ENCODE measurements around the gene USP4. TPM values are rescaled to one million over a fixed set of nuclear protein-coding genes. Genes with fewer than 3 reads are reported as not detected.
A peak's percentile ranks its signal among the peaks of the same experiment; 100 is the strongest.
"Not testable (repeated sequence)": the region's sequence is repeated elsewhere in the genome, so short reads cannot be mapped to it uniquely, and the experiment has no call there.

Gene USP4
- total and polyA plus RNA-seq, 8 donors, result 57.7 to 77.1 (median 73.0) TPM

GRCh38 chr3:49351521-49352011, 11.7 kb upstream of the USP4 start:
- H3K27me3 ChIP-seq, result no peaks in the 10 kb centered on the region
- H3K27ac ChIP-seq, result peak overlapping the region; percentile 86 to 90
- TF ChIP-seq, protein P1, sequence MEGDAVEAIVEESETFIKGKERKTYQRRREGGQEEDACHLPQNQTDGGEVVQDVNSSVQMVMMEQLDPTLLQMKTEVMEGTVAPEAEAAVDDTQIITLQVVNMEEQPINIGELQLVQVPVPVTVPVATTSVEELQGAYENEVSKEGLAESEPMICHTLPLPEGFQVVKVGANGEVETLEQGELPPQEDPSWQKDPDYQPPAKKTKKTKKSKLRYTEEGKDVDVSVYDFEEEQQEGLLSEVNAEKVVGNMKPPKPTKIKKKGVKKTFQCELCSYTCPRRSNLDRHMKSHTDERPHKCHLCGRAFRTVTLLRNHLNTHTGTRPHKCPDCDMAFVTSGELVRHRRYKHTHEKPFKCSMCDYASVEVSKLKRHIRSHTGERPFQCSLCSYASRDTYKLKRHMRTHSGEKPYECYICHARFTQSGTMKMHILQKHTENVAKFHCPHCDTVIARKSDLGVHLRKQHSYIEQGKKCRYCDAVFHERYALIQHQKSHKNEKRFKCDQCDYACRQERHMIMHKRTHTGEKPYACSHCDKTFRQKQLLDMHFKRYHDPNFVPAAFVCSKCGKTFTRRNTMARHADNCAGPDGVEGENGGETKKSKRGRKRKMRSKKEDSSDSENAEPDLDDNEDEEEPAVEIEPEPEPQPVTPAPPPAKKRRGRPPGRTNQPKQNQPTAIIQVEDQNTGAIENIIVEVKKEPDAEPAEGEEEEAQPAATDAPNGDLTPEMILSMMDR (IDR thresholded peaks at IDR 0.05), result no peak
- intact Hi-C loops (cut with DNase I), result no loop called here
- H3K4me3 ChIP-seq, result no peak overlapping the region
- H3K4me1 ChIP-seq, result peaks cover 33 to 93% of the 10 kb centered on the region in 2 donors
- H3K9me3 ChIP-seq, result no peaks in the 10 kb centered on the region
- DNase-seq (no peak), ATAC-seq (peak; percentile 47)
- H3K36me3 ChIP-seq, result peaks cover 0 to 22% of the 10 kb centered on the region in 2 donors

- peaks cover 0 to 4% of the 10 kb centered on the region in 2 donors for H3K36me3 ChIP-seq
- TF ChIP-seq, protein P1 (IDR thresholded peaks at IDR 0.05), result no peak
- no peaks in the 10 kb centered on the region for H3K27me3 ChIP-seq
- peak overlapping the region; percentile 7 to 90 for H3K27ac ChIP-seq
- intact Hi-C loops (cut with DNase I), result no loop called here
- ATAC-seq (no peak), DNase-seq (no peak)
- no peaks in the 10 kb centered on the region for H3K9me3 ChIP-seq
- peaks cover 22 to 88% of the 10 kb centered on the region in 2 donors for H3K4me1 ChIP-seq
- no peak overlapping the region for H3K4me3 ChIP-seq
Observed at GRCh38 chr3:49349348-49350114, 9.7 kb upstream of the USP4 start.

DNA sequence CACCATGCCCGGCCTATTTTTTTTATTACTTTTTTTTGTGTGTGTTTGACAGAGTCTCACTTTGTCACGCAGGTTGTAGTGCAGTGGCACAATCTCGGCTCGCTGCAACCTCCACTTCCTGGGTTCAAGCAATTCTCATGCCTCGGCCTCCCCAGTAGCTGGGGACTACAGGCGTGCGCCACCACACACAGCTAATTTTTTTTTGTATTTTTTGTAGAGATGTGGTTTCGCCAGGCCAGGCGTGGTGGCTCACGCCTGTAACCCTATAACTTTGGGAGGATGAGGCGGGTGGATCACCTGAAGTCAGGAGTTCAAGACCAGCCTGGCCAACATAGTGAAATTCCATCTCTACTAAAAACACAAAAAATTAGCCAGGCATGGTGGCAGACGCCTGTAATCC, 8.5 kb upstream of the USP4 start:
- ATAC-seq; H3K27me3 ChIP-seq; H3K36me3 ChIP-seq; DNase-seq; H3K4me3 ChIP-seq; H3K9me3 ChIP-seq; intact Hi-C loops (cut with DNase I): not testable (repeated sequence)
- Histone ChIP-seq H3K4me1 (peaks cover 24 to 91% of the 10 kb centered on the region in 2 donors), H3K27ac (peak overlapping the region in 1 of 2 donors; percentile 100)

- peak overlapping the region; percentile 87 to 100 for H3K27ac ChIP-seq
- H3K36me3 ChIP-seq, result no peaks in the 10 kb centered on the region
- no peak overlapping the region for H3K4me3 ChIP-seq
- ATAC-seq (peak; percentile 42), DNase-seq (no peak)
- peaks cover 22 to 91% of the 10 kb centered on the region in 2 donors for H3K4me1 ChIP-seq
- no peaks in the 10 kb centered on the region for H3K27me3 ChIP-seq
- TF ChIP-seq, protein P1 (IDR thresholded peaks at IDR 0.05), result no peak
- intact Hi-C loops (cut with DNase I), result no loop called here
- no peaks in the 10 kb centered on the region for H3K9me3 ChIP-seq
Observed at GRCh38 chr3:49346797-49347251, 7.0 kb upstream of the USP4 start.

- Histone ChIP-seq H3K9me3 (no peaks in the 10 kb centered on the region), H3K36me3 (no peaks in the 10 kb centered on the region), H3K4me1 (peaks cover 21 to 85% of the 10 kb centered on the region in 2 donors), H3K4me3 (no peak overlapping the region), H3K27ac (peak overlapping the region in 1 of 2 donors; percentile 100), H3K27me3 (no peaks in the 10 kb centered on the region)
- TF ChIP-seq, protein P1 (IDR thresholded peaks at IDR 0.05), result no peak
- ATAC-seq, result no peak
- intact Hi-C loops (cut with DNase I), result loop anchor here in 1 of 2 donors (5.0 kb wide), 1 partner anchor 104 kb away; no protein-coding TSS in a partner anchor
- no peak for DNase-seq
Observed at GRCh38 chr3:49343163-49343562, 3.3 kb upstream of the USP4 start.
